Measurements from ENCODE around the gene LSM2. TPM values are rescaled to one million over a fixed set of nuclear protein-coding genes. Genes with fewer than 3 reads are reported as not detected.
"Not testable (repeated sequence)": the region's sequence is repeated elsewhere in the genome, so short reads cannot be mapped to it uniquely, and the experiment has no call there.

Gene LSM2
- total RNA-seq, 2 experiments from 2014 or later: 78.4 to 82.6 TPM

DNA sequence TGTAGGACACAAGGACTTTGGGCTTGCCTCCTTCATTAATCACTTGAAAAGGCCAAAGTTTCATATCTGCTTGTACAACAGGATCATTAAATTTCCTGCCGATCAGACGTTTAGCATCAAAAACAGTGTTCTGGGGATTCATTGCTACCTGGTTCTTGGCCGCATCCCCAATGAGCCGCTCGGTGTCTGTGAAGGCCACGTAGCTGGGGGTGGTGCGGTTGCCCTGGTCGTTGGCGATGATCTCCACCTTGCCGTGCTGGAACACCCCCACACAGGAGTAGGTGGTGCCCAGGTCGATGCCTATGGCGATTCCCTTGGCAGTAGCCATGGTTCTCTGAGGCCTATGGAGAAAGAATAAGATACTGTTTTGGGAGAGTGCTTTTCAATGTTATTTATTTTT is 4.9 kb upstream of the LSM2 start:
- no TSS peak for BruUV-seq (replicated peaks)
- Histone ChIP-seq H2AFZ (ENCODE audit: low read length) (no peak overlapping the region), H3K79me2 (ENCODE audit: insufficient read depth, low read depth, low read length) (no peaks in the 10 kb centered on the region; the same call in 1 of the 2 replicates), H3K9me2 (ENCODE audit: insufficient read depth, low read length) (no peaks in the 10 kb centered on the region), H3K9me3 (ENCODE audit: low read length) (no peaks in the 10 kb centered on the region), H3K36me3 (ENCODE audit: insufficient read depth, low read length) (no peaks in the 10 kb centered on the region), H4K20me1 (ENCODE audit: insufficient read depth, low read length) (no peaks in the 10 kb centered on the region), H3K4me2 (ENCODE audit: low read length) (no peak overlapping the region), H3K4me1 (ENCODE audit: insufficient read depth, low read length, poor library complexity, severe bottlenecking) (peaks cover 6% of the 10 kb centered on the region), H3K4me3 (ENCODE audit: low read depth, low read length, poor library complexity, severe bottlenecking) (no peak overlapping the region), H3K27ac (ENCODE audit: low read depth, low read length, poor library complexity, severe bottlenecking) (no peak overlapping the region)
- intact Hi-C loops (cut with micrococcal nuclease; ENCODE audit: unreplicated experiment): loop anchor here (10.0 kb wide), 1 partner anchor 1583 kb away; the partner anchor contains the start of gene KIFC1
- no peak for DNase-seq (ENCODE audit: low spot score)
- POLR2A ChIA-PET: interaction anchor here (1.1 to 1.2 kb wide), 2 partner anchors 15 to 148 kb away, joined by 3 read pairs; no protein-coding TSS in a partner anchor
- no peak for TF ChIP-seq EZH2phosphoT487 (IDR thresholded peaks at IDR 0.05; ENCODE audit: borderline replicate concordance, low read depth, low read length)
- TF ChIP-seq, protein P1, sequence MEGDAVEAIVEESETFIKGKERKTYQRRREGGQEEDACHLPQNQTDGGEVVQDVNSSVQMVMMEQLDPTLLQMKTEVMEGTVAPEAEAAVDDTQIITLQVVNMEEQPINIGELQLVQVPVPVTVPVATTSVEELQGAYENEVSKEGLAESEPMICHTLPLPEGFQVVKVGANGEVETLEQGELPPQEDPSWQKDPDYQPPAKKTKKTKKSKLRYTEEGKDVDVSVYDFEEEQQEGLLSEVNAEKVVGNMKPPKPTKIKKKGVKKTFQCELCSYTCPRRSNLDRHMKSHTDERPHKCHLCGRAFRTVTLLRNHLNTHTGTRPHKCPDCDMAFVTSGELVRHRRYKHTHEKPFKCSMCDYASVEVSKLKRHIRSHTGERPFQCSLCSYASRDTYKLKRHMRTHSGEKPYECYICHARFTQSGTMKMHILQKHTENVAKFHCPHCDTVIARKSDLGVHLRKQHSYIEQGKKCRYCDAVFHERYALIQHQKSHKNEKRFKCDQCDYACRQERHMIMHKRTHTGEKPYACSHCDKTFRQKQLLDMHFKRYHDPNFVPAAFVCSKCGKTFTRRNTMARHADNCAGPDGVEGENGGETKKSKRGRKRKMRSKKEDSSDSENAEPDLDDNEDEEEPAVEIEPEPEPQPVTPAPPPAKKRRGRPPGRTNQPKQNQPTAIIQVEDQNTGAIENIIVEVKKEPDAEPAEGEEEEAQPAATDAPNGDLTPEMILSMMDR (conservative IDR thresholded peaks at IDR 0.05; ENCODE audit: low read length): no peak
- CTCF ChIA-PET (ENCODE audit: unreplicated experiment): no interaction called here

DNA sequence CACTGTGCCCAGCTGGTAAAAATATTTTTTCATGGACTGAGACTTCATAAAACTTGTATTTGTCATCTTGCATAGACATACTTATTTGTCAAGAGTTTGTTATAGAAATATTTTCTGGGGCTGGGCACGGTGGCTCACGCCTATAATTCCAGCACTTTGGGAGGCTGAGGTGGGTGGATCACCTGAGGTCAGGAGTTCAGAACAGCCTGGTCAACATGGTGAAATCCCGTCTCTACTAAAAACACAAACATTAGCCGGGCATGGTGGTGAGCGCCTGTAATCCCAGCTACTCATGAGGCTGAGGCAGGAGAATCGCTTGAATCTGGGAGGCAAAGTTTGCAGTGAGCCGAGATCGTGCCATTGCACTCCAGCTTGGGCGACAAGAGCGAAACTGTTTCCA is 1.8 kb upstream of the LSM2 start:
- Histone ChIP-seq H3K79me2 (ENCODE audit: insufficient read depth, low read depth, low read length) (peaks cover 19% of the 10 kb centered on the region), H3K36me3 (ENCODE audit: insufficient read depth, low read length) (peaks cover 10% of the 10 kb centered on the region; the same call in 1 of the 2 replicates), H3K4me1 (ENCODE audit: insufficient read depth, low read length, poor library complexity, severe bottlenecking) (peaks cover 13% of the 10 kb centered on the region)
- H4K20me1 ChIP-seq (ENCODE audit: insufficient read depth, low read length); H3K4me3 ChIP-seq (ENCODE audit: low read depth, low read length, poor library complexity, severe bottlenecking); BruUV-seq (replicated peaks); H3K4me2 ChIP-seq (ENCODE audit: low read length); H3K27ac ChIP-seq (ENCODE audit: low read depth, low read length, poor library complexity, severe bottlenecking); H3K9me3 ChIP-seq (ENCODE audit: low read length); H2AFZ ChIP-seq (ENCODE audit: low read length); DNase-seq (ENCODE audit: low spot score); CTCF ChIA-PET (ENCODE audit: unreplicated experiment); intact Hi-C loops (cut with micrococcal nuclease; ENCODE audit: unreplicated experiment); H3K9me2 ChIP-seq (ENCODE audit: insufficient read depth, low read length): not testable (repeated sequence)
- POLR2A ChIA-PET: interaction anchor here (0.6 to 2.1 kb wide), 3 partner anchors 24 to 99 kb away, joined by 3 to 8 read pairs (median 3); partner anchors contain the start of gene NEU1

DNA sequence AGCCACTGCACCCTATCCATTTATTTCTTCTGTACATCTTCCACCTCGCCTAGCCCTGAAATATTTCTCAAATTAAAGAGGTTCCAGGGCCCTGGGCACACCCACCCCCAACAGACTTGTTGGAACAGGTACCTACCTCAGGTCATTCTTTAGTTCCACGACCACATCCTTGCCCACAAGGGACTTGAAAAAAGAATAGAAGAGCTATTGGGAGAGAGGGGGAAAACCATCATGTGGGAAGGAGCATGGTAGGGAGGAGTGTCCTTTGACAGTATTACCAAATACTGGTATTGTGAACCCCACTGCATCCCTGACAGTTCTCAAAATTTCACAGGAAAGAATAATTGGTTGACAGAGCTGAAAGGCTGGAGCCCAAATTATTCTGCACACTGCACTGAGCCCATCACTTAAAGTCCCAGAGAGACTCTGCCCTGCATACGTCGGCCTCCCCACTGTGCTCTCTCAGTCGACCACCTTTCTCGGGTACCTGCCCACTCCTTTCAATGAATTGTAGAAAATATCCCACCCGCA is 762 bp downstream of the LSM2 start:
- Histone ChIP-seq H3K27ac (ENCODE audit: low read depth, low read length, poor library complexity, severe bottlenecking) (peak overlapping the region; percentile 63), H3K4me2 (ENCODE audit: low read length) (peak overlapping the region; percentile 81), H2AFZ (ENCODE audit: low read length) (peak overlapping the region; percentile 80), H4K20me1 (ENCODE audit: insufficient read depth, low read length) (no peaks in the 10 kb centered on the region), H3K36me3 (ENCODE audit: insufficient read depth, low read length) (peaks cover 29% of the 10 kb centered on the region), H3K79me2 (ENCODE audit: insufficient read depth, low read depth, low read length) (peaks cover 19% of the 10 kb centered on the region), H3K9me2 (ENCODE audit: insufficient read depth, low read length) (no peaks in the 10 kb centered on the region), H3K4me1 (ENCODE audit: insufficient read depth, low read length, poor library complexity, severe bottlenecking) (peaks cover 13% of the 10 kb centered on the region), H3K9me3 (ENCODE audit: low read length) (no peaks in the 10 kb centered on the region), H3K4me3 (ENCODE audit: low read depth, low read length, poor library complexity, severe bottlenecking) (peak overlapping the region; percentile 85)
- no peak for TF ChIP-seq EZH2phosphoT487 (IDR thresholded peaks at IDR 0.05; ENCODE audit: borderline replicate concordance, low read depth, low read length)
- TF ChIP-seq, protein P1 (conservative IDR thresholded peaks at IDR 0.05; ENCODE audit: low read length): no peak
- TSS peak; percentile 76 for BruUV-seq (replicated peaks)
- DNase-seq (ENCODE audit: low spot score): peak; percentile 24
- CTCF ChIA-PET (ENCODE audit: unreplicated experiment): interaction anchor here (0.6 to 1.3 kb wide), 2 partner anchors 8 to 404 kb away, joined by 3 to 4 read pairs; no protein-coding TSS in a partner anchor
- POLR2A ChIA-PET: interaction anchor here (0.5 to 2.3 kb wide), 9 partner anchors 9 to 221 kb away, joined by 3 to 12 read pairs (median 5); partner anchors contain the start of genes CLIC1, GPANK1, HSPA1A and HSPA1B
- intact Hi-C loops (cut with micrococcal nuclease; ENCODE audit: unreplicated experiment): no loop called here

DNA sequence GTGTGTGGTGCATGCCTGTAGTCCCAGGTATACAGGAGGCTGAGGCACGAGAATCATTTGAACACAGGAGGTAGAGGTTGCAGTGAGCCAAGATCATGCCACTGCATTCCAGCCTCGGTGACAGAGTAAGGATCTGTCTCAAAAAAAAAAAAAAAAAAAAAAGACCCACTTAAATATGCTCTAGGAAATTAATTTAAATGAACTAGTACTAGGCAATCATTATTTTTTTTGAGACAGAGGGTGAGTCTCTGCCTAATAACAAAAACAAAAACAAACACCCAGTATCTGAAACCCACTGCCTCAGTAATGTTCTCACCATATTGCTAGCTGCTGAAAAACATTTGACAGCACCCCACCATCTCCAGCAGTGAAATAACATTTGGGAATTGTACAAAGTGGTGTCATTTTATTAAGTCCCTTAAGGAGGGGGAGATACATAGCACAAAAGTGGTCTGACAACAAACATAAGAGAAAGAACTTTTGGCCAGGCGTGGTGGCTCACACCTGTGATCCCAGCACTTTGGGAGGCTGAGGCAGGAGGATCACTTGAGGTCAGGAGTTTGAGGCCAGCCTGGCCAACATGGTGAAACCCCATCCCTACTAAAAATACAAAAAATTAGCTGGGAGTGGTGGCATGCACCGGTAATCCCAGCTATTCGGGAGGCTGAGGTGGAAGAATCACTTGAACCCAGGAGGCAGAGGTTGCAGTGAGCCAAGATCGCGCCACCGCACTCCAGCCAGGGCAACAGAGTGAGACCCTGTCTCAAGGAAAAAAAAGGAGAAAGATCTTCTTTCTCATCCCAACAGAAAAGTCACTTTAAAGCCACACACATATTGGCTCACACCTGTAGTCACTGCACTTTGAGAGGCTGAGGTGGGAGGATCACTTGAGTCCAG is 5.5 kb downstream of the LSM2 start:
- H3K79me2 ChIP-seq (ENCODE audit: insufficient read depth, low read depth, low read length): peaks cover 16% of the 10 kb centered on the region
- H3K4me3 ChIP-seq (ENCODE audit: low read depth, low read length, poor library complexity, severe bottlenecking); intact Hi-C loops (cut with micrococcal nuclease; ENCODE audit: unreplicated experiment); H3K9me3 ChIP-seq (ENCODE audit: low read length); H3K4me2 ChIP-seq (ENCODE audit: low read length); BruUV-seq (replicated peaks); DNase-seq (ENCODE audit: low spot score); H4K20me1 ChIP-seq (ENCODE audit: insufficient read depth, low read length); H2AFZ ChIP-seq (ENCODE audit: low read length); H3K27ac ChIP-seq (ENCODE audit: low read depth, low read length, poor library complexity, severe bottlenecking); CTCF ChIA-PET (ENCODE audit: unreplicated experiment); H3K9me2 ChIP-seq (ENCODE audit: insufficient read depth, low read length); POLR2A ChIA-PET: not testable (repeated sequence)
- peaks cover 46% of the 10 kb centered on the region for H3K36me3 ChIP-seq (ENCODE audit: insufficient read depth, low read length)
- H3K4me1 ChIP-seq (ENCODE audit: insufficient read depth, low read length, poor library complexity, severe bottlenecking): peaks cover 31% of the 10 kb centered on the region
